Upper lobe of left lung (tissue), 4 donors: ENCODE results near the gene GLI3.

Experiments used
- CTCF ChIP-seq, 6 experiments: fragments of 450-650 bp in 4 of 6; fragments of 200-600 bp in 2 of 6; sonication (generic) in 2 of 6; IDR thresholded peaks; one replicate each; pipeline ENCODE4 v1.5.1; 2016 to 2019; ENCODE audit warnings: antibody characterized with exemption in 6 of 6
- EP300 ChIP-seq, 4 donors: sonication (generic); formaldehyde crosslinking; IDR thresholded peaks; one replicate each; pipeline ENCODE4 v1.5.1; 2017; ENCODE audit warnings: antibody characterized with exemption in 4 of 4, control low read depth in 2 of 4
- POLR2A ChIP-seq, 4 donors: fragments of 450-650 bp; IDR thresholded peaks; one replicate each; pipeline ENCODE4 v1.5.1; 2016 to 2017; ENCODE audit warnings: antibody characterized with exemption in 4 of 4, mild to moderate bottlenecking in 2 of 4
- POLR2AphosphoS5 ChIP-seq, 2 donors: sonication (generic); formaldehyde crosslinking; IDR thresholded peaks; one replicate each; pipeline ENCODE4 v1.5.1; 2017; ENCODE audit warnings: antibody characterized with exemption in 2 of 2

DNA sequence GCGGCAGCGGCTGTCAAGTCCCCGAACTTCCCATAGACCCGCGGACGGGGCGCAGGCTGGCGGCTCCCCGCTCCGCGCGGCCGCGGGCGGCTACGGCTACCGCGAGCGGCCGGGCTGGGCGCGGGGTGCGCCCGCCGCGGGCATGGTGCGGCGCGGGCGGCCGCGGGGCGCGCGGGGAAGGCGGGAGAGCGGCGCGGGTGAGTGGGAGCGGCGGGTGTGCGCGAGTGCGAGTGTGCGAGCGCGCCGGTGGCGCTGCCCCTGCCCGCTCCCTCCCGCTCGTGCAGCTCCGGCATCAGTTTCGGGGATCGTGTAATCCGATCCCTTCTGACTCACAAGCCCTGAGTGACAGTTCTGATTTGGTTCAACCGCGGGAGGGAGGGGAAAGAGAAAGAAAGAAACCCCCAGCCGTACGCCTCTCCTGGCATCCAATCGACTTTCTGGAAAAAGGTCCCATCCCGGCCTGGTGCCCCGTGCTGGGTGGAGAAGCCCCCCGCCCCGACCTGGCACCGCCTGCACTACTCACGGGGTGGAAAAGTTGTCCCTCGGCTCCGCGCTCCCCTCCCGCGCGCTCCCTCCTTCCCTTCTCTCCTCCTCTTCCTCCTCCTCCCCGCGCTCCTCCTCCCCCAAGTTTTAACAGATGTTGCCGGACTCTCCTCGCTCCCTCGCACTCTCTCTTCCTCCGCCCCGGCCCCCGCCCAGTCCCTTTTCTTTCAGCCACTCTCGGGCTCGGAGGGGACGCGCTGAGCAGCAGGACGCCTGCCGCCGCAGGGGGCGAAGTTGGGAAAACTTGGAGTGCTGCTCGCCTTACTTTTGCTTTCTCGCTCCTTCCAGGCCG lies at the start of gene GLI3:
- peak in 3 of 6 experiments; percentile 27 to 50 (median 27) for TF ChIP-seq CTCF (IDR thresholded peaks at IDR 0.05)
- TF ChIP-seq POLR2A (IDR thresholded peaks at IDR 0.05), result peak in 3 of 4 donors; percentile 25 to 48 (median 34)
- peak in 1 of 2 donors; percentile 54 for TF ChIP-seq POLR2AphosphoS5 (IDR thresholded peaks at IDR 0.05)
- TF ChIP-seq EP300 (IDR thresholded peaks at IDR 0.05), result no peak
